ENCODE results near the gene RTCA. TPM values are rescaled to one million over a fixed set of nuclear protein-coding genes. Genes with fewer than 3 reads are reported as not detected.

Gene RTCA
- total RNA-seq, 4 donors from 2014 or later, result 27.9 to 33.5 (median 30.7) TPM

DNA sequence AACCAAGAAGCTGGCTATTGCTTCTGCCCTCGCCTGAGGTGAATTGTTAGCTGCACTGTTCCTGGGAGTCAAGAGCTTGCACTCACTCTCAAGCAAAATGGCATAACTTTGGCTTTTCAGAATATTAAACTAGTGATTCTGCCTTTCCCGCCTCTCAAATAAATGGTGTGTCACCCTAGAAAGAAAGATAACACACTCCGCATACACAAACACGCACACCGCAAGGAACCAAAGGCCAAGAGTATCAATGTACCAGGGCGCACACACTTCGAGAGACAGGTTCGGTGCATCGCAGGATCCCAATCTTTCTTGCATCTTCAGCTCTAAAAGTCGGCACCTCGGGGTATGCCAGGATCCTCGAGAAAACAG lies 470 bp upstream of the RTCA start:
- TF ChIP-seq, protein P1, sequence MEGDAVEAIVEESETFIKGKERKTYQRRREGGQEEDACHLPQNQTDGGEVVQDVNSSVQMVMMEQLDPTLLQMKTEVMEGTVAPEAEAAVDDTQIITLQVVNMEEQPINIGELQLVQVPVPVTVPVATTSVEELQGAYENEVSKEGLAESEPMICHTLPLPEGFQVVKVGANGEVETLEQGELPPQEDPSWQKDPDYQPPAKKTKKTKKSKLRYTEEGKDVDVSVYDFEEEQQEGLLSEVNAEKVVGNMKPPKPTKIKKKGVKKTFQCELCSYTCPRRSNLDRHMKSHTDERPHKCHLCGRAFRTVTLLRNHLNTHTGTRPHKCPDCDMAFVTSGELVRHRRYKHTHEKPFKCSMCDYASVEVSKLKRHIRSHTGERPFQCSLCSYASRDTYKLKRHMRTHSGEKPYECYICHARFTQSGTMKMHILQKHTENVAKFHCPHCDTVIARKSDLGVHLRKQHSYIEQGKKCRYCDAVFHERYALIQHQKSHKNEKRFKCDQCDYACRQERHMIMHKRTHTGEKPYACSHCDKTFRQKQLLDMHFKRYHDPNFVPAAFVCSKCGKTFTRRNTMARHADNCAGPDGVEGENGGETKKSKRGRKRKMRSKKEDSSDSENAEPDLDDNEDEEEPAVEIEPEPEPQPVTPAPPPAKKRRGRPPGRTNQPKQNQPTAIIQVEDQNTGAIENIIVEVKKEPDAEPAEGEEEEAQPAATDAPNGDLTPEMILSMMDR (IDR thresholded peaks at IDR 0.05; ENCODE audit: low read depth), result no peak

DNA sequence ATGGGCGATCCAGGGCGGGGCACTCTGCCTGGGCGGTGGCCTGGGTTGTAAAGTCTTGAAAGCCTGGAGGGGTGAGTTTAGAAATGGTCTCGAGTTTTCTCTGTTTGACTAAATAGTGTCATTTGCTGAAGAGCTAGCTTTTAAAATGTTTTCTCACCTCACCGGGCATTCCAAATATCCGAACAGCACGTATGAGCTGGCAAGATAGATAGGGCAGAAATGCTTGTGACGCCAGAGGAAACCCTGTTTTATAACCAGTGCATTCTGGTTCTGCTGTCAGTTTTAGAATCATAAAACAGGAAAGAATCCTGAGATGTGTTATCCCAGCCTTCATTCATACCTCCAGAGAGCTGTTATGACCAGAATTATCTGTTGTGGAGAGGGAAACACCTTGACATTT lies 725 bp downstream of the RTCA start:
- TF ChIP-seq, protein P1 (IDR thresholded peaks at IDR 0.05; ENCODE audit: low read depth), result no peak

DNA sequence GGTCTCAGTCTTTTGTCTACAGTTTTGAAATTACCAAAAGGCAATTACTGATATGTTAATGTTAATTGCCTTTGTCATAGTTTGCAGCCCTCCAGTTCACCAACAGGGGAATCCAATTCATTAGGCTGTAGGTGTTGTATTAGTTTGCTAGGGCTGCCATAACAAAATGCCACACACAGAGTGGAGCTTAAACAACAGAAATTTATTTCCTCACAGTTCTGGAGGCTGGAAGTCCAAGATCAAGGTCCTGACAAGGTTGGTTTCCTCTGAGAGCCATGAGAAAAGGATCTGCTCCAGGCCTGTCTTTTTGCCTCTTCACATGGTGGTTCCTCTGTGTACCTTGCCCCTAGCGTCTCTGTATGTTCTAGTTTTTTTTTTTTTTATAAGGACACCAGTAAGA lies 1.3 kb downstream of the RTCA start:
- TF ChIP-seq, protein P1 (IDR thresholded peaks at IDR 0.05; ENCODE audit: low read depth), result no peak

DNA sequence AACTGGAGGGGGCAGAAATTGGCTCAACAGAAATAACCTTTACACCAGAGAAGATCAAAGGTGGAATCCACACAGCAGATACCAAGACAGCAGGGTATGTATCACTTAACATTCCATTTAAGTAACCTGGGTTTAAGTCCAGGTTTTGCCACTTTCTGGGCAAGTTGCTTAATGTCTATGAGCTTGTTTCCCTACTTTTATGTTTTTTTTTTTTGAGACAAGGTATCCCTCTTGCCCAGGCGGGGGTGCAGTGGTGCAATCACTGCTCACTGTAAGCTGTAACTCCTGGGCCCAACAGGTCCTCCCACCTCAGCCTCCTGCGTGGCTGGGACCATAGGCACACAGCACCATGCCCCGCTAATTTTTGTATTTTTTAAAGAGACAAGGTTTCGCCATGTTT lies 2.2 kb downstream of the RTCA start:
- TF ChIP-seq, protein P1 (IDR thresholded peaks at IDR 0.05; ENCODE audit: low read depth), result no peak

DNA sequence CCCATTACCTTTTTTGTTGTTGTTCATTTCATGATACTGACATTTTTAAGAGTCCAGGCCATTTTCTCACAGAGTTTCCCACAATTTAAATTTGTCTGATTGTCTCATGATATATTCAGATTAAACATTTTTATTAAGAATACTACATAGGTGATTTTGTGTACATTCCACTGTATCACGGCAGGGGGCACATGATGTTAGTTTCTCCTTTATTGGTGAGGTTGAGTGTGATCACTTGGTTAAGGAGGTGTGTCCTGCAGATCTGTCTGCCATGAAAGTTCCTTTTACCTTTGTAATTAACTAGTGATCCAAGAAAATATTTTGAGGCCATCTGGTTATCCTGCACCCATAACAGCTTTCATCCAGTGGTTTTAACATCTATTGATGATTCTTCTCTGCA lies 11.8 kb downstream of the RTCA start:
- TF ChIP-seq, protein P1 (IDR thresholded peaks at IDR 0.05; ENCODE audit: low read depth), result no peak

DNA sequence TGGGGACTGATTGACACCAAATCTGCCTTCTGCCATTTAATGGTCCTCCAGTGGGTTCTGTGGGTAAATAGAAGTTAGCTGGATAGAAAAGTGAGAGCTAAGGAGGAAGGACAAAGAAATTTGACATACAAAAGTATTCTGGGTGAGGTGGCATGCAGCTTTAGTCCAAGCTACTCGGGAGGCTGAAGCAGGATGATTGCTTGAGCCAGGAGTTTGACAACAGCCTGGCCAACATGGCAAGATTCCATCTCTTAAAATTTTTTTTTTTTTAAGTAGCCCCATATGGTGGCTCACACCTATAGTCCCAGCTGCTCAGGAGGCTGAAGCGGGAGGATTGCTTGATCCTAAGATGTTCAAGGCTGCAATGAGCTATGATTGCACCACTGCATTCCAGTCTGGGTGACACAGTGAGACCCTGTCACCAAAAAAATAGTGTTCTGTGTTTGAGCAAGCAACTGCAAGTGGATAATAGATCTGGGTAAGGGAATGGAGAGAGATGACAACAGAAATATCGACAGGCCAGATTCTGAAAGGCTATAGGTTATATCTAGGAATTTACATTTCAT lies 13.4 kb downstream of the RTCA start:
- TF ChIP-seq, protein P1 (IDR thresholded peaks at IDR 0.05; ENCODE audit: low read depth), result no peak

DNA sequence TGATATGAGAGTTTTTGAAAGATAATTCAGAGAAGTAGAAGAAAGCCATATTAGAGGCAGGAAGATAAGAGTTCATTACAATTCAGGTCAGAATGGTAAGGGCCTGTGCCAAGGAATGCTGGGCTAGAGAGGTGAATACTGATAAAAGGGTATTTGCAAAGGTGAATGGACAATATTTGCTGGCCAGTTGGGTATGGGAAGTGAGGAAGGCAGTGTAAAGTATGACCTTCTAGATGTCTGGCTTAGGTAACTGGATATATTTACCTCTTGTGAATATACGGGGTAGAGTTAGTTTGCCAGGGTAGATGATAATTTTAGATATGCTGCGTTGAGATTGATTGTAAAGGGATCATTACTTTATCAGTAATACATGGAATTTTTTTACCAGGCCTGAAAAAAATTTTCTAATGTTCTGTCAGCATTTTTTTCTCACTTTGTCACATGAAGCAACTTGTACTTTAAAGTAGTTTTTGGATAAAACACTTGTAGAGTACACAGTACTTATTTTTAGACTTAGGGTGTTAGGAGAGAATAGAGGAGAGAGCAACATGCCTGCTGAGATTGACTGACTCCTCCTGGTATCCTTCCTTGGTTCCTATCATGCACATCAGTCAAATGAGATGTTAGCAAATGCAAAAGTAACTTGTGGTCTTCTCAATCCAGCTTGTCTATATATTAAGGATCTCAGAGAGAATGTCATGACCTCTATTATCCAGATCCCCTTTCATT lies 14.1 kb downstream of the RTCA start:
- TF ChIP-seq, protein P1 (IDR thresholded peaks at IDR 0.05; ENCODE audit: low read depth), result no peak

Data from subcutaneous adipose tissue (tissue), 4 donors.